HTR-8/SVneo (cell line): ENCODE measurements around the gene ZNF407.

Source experiments
- DNase-seq: peaks from one replicate; pipeline ENCODE4 v3.0.0; 2011; ENCODE audit warnings: low spot score, mixed read lengths; ENCODE audit not compliant: insufficient read length
- FAIRE-seq: peaks from 2 replicates; lab custom pipeline; 2011; peaks lifted over from hg19 to GRCh38; lab: Jason Lieb, UNC

ZNF407 gene

GRCh38 chr18:74665346-74665745 lies 67.7 kb downstream of the ZNF407 start:
- FAIRE-seq: no peak
- no peak for DNase-seq

- FAIRE-seq: no peak
- no peak for DNase-seq
These were observed 68.2 kb downstream of the ZNF407 start for GRCh38 chr18:74665905-74666304.

GRCh38 chr18:74669136-74669798 lies 71.6 kb downstream of the ZNF407 start:
- FAIRE-seq: no peak
- no peak for DNase-seq

- FAIRE-seq: no peak
These were observed 74.7 kb downstream of the ZNF407 start for GRCh38 chr18:74672371-74672770.

GRCh38 chr18:74674487-74674886 lies 76.8 kb downstream of the ZNF407 start:
- no peak for DNase-seq

More at GRCh38 chr18:74672371-74672770, 74.7 kb downstream of the ZNF407 start:
- DNase-seq: no peak

GRCh38 chr18:74679006-74679678 lies 81.5 kb downstream of the ZNF407 start:
- DNase-seq: no peak
- FAIRE-seq: no peak

More at GRCh38 chr18:74674487-74674886, 76.8 kb downstream of the ZNF407 start:
- no peak for FAIRE-seq

- FAIRE-seq (no peak), DNase-seq (no peak)
These were observed 82.0 kb downstream of the ZNF407 start for GRCh38 chr18:74679679-74680076.

- no peak for FAIRE-seq
- no peak for DNase-seq
These were observed 84.7 kb downstream of the ZNF407 start for GRCh38 chr18:74682141-74682990.

- no peak for DNase-seq
- FAIRE-seq: no peak
These were observed 85.3 kb downstream of the ZNF407 start for GRCh38 chr18:74682991-74683297.

GRCh38 chr18:74683573-74683972 lies 85.9 kb downstream of the ZNF407 start:
- DNase-seq: no peak
- FAIRE-seq: no peak

- FAIRE-seq (no peak), DNase-seq (no peak)
These were observed 91.6 kb downstream of the ZNF407 start for GRCh38 chr18:74689251-74689650.

- DNase-seq: no peak
- FAIRE-seq: no peak
These were observed 94.8 kb downstream of the ZNF407 start for GRCh38 chr18:74692367-74693013.

GRCh38 chr18:74694436-74694835 lies 96.8 kb downstream of the ZNF407 start:
- no peak for DNase-seq
- no peak for FAIRE-seq

- FAIRE-seq (no peak), DNase-seq (no peak)
These were observed 97.5 kb downstream of the ZNF407 start for GRCh38 chr18:74695170-74695569.

GRCh38 chr18:74698881-74699280 lies 101.2 kb downstream of the ZNF407 start:
- no peak for DNase-seq
- no peak for FAIRE-seq

GRCh38 chr18:74699455-74699854 lies 101.8 kb downstream of the ZNF407 start:
- FAIRE-seq (no peak), DNase-seq (no peak)

GRCh38 chr18:74702950-74703349 lies 105.3 kb downstream of the ZNF407 start:
- FAIRE-seq (no peak), DNase-seq (no peak)

- FAIRE-seq: no peak
- DNase-seq: no peak
These were observed 110.5 kb downstream of the ZNF407 start for GRCh38 chr18:74708169-74708568.

GRCh38 chr18:74709452-74709851 lies 111.8 kb downstream of the ZNF407 start:
- DNase-seq (no peak), FAIRE-seq (no peak)

- no peak for FAIRE-seq
- no peak for DNase-seq
These were observed 116.5 kb downstream of the ZNF407 start for GRCh38 chr18:74714120-74714519.

GRCh38 chr18:74714791-74715190 lies 117.1 kb downstream of the ZNF407 start:
- DNase-seq (no peak), FAIRE-seq (no peak)
